ENCODE data around the gene FIBCD1.

DNA sequence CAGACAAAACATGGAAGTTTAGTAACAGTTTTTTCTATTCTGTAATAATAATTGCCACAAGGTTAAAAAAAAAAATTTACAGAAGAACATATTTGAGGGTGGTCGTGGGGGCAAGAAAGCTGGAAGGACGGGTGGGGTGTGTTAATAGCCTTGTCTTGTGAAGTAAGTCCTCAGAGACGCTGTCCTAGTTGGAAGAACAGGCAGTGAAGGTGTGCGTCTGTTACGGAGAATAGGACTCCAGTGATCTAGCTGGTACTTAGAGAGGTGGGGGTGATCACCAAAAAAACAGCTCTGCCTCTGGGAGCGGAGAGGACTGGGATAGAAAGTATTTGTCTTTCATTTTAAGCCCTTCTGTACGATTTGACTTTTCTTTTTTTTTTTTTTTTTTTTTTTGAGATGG, 86.2 kb downstream of the FIBCD1 start:
- TF ChIP-seq YY1 (IDR thresholded peaks at IDR 0.05; ENCODE audit: low read depth, low read length) (no peak), POLR2A (IDR thresholded peaks at IDR 0.05; ENCODE audit: control extremely low read depth in 1 of 2, low read depth in 2 of 2, low read length in 2 of 2) (no peak)
